Fibroblast of skin of right biceps (primary cell): Measurements from ENCODE around the gene CAPN5.
"Not testable (repeated sequence)": the region's sequence is repeated elsewhere in the genome, so short reads cannot be mapped to it uniquely, and the experiment has no call there.

Experiments used
- DNase-seq: peaks from one replicate; pipeline ENCODE4 v3.0.0-alpha.2; 2013

The CAPN5 gene

GRCh38 chr11:77044356-77044755 lies 22.4 kb upstream of the CAPN5 start:
- DNase-seq = no peak

GRCh38 chr11:77044886-77045285 lies 21.9 kb upstream of the CAPN5 start:
- DNase-seq = no peak

DNA sequence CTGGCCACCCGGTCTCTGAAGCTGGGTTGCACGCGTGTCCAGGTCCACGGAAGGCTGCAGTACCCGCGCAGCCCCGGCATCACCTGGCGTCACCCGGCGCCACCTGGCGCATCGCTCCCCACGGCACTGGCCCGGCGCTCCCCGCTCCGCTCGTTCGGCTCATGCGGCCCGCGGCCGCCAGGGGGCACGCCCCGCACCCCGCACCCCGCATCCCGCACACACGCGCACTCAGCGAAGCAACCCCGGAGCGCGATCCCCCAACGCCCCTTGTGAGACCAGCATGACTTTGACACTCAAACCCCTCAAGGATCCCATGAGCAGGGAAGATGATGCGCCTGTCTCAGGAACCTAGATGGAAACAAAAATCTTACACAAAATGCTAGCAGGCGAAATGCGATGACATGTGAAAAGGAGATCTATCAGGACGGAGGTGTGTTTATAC lies 20.7 kb upstream of the CAPN5 start:
- DNase-seq = peak; percentile 12

DNA sequence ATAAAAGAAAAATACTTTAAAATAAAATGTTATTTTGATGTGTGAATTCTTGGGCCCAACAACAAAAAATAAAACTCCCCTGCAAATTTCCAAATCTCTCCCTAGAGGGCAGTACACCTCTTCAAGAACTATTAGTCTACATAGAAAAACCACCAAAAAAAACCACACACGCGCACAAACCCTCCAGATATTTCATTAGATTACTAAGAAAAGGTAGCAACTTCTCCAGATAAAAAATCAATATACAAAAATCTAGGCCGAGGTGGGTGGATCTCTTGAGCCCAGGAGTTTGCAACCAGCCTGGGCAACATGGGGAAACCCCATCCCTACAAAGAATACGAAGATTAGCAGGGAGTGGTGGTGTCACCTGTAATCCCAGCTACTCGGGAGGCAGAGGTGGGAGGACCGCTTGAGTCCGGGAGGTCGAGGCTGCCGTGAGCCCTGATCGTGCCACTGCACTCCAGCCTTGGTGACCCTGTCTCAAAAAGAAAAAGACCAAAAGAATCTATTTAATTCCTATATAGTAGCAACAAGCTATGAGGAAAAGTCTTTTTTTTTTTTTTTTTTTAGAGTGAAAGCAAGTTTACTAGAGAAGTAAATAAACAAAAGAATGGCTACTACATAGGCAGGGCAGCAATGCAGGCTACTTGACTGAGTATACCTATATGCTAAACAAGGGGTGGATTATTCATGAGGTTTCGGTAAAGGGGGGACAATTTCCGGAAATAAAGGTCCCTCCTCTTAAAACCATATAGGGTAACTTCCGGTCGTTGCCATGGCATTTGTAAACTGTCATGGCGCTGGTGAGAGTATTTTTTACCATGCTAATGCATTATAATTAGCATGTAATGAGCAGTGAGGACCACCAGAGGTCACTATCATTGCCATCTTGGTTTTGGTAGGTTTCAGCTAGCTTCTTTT lies 19.5 kb upstream of the CAPN5 start:
- DNase-seq = peak; percentile 93

GRCh38 chr11:77047928-77048446 lies 18.8 kb upstream of the CAPN5 start:
- not testable (repeated sequence) for DNase-seq

DNA sequence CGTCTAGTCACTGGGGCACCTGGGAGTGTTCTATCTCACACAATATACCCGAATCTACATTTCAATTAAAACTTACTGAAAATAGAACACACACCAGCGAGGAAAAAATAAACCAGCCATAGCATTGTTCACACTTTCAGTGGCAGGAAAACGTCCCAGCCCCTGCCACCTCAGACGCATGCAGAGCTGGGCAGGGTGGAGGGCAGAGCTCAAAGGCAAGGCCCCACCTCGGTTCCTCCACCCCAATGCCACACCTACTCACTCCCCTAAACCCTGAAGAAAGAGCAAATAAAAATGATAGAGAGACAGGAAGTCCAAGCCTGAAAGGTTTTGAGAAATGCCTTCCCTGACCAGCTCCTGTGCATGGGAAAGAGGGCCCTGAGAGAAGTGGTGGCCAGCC lies 17.7 kb upstream of the CAPN5 start:
- DNase-seq = no peak

GRCh38 chr11:77051511-77051910 lies 15.3 kb upstream of the CAPN5 start:
- no peak for DNase-seq

GRCh38 chr11:77052518-77052917 lies 14.3 kb upstream of the CAPN5 start:
- no peak for DNase-seq

GRCh38 chr11:77053217-77054015 lies 13.4 kb upstream of the CAPN5 start:
- no peak for DNase-seq

DNA sequence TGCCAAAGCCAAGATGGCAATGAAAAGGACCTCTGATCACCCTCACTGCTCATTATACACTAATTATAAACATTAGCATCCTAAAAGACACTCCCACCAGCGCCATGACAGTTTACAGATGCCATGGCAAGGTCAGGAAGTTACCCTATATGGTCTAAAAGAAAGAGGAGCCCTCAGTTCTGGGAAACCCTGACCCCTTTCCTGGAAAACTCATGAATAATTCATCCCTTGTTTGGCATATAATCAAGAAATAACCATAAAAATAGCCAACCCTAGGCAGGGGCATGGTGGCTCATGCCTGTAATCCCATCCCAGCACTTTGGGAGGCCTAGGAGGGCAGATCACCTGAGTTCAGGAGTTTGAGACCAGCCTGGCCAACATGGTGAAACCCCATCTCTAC lies 12.7 kb upstream of the CAPN5 start:
- no peak for DNase-seq

- no peak for DNase-seq
These were observed 11.6 kb upstream of the CAPN5 start for GRCh38 chr11:77055101-77055561.

GRCh38 chr11:77055913-77056312 lies 10.9 kb upstream of the CAPN5 start:
- DNase-seq = no peak

DNA sequence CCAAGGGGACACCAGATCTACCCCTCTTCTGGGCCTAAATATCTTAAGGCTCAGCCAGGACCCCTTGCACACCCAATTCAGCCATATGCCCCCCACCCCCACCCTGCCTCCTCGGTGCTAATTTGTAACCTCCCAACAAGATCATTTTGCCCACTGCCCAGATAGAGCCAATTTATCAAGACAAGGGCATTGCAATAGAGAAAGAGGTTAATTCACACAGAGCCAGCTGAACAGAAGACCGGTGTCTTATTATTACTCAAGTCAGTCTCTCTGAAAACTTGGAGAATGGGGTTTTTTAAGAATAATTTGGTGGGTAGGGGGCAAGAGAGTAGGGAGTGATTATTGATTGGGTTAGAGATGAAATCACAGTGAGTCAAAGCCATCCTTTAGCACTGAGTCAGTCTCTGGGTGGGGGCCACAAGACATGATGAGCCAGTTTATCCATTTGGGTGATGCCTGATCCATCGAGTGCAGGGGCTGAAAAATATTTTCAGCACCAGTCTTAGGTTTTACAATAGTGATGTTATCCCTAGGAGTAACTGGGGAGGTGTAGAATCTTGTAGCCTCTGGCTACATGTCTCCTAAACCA lies 9.9 kb upstream of the CAPN5 start:
- DNase-seq = no peak

GRCh38 chr11:77057938-77058474 lies 8.8 kb upstream of the CAPN5 start:
- DNase-seq = no peak

DNA sequence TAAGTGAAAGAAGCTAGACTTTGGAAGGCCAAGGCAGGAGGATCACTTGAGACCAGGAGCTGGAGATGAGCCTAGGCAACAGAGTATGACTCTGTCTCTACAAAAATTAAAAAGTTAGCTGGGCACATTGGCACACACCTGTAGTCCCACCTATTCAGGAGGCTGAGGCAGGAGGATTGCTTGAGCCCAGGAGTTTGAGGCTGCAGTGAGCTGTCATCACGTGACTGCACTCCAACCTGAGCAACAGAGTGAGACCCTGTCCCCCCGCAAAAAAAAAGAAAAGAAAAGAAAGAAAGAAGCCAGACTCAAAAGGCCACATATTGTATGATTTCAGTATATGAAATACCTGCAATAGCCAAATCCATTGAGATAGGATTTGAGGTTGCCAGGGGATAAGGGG lies 7.9 kb upstream of the CAPN5 start:
- DNase-seq = no peak

GRCh38 chr11:77059806-77060205 lies 7.0 kb upstream of the CAPN5 start:
- DNase-seq = no peak

DNA sequence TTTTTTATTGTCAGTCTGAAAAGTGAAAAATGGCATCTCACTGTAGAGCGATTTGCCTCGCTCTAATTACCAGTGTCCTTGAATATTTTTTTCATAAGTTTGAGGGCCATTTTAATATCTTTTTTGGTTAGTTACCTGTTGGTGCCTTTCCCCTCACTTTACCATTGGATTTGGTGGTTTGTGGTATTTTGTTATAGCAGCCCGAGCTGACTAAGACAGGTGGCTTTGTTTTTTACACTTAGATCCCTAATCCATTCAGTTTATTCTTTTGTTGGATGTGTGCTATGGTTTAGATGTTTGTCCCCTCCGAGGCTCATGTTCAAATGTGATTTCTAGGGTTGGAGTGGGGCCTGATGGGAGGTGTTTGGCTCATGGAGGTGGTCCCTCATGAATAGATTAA lies 6.5 kb upstream of the CAPN5 start:
- DNase-seq = no peak

- DNase-seq = not testable (repeated sequence)
These were observed 5.5 kb upstream of the CAPN5 start for GRCh38 chr11:77061258-77061657.

GRCh38 chr11:77062924-77063323 lies 3.8 kb upstream of the CAPN5 start:
- DNase-seq = no peak

DNA sequence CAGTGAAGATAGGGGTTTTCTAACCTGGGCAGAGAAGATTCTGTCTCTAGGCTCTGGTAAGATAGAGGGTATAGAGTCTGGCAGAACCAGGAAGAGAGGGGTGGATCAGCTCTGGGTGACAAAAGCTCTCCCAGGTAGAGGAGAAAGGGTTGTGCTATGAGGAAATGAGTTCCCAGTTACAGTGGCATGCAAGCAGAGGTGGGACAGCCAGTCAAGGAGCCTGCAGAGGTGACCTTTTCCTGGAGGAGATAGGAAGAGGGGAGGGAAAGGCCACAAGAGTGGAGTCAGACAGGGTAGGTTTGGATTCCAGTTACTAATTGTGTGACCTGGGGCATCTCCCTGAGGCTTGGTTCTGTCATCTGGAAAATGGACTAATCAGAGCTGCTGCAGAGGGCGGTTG lies 3.4 kb upstream of the CAPN5 start:
- no peak for DNase-seq

DNA sequence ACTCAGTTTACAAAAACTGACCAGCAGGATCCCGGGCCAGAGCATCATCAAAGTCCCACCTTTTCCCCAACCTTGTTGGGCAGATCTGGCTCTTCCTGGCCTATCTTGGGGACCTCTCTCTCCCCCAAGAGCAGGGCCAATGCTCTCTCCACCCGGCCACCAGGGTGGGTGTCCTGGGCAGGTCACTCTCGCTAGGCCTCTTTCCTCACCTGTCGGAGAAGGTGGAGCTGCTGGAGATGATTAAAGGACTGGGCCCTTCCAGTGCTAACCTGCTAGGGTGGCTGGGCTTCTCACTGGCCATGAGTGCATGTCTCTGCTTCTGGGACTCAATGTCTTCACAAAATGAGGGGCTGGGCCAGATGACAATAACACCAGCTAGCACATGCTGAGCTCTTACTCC lies 2.9 kb upstream of the CAPN5 start:
- no peak for DNase-seq

DNA sequence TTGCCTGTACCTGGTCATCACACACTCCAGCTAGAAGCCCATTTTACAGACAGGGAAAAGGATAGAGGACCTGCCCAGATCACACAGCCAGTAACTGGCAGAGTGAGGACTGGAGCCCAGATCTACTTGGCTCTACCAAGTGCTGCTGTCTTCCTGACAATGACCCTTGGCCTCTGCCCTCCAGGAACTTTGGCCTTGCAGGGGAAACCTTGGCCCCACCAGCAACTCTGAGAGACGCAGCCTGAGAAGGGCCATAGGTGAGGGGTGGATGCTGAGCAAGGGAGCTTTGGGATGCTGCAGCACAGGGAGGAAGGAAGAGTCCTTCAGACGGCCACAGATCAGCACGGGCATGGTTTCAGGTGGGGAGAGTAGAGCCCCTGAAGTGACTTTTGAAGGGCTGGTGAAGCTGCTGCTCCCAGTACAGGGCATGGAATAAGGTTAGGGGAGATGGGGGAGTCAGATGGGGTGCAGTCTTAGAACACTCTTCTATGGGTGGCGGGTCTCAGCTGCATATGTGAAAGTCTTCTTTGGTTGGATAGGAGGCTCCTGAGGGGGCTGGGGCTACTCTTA lies 2.0 kb upstream of the CAPN5 start:
- DNase-seq = no peak

DNA sequence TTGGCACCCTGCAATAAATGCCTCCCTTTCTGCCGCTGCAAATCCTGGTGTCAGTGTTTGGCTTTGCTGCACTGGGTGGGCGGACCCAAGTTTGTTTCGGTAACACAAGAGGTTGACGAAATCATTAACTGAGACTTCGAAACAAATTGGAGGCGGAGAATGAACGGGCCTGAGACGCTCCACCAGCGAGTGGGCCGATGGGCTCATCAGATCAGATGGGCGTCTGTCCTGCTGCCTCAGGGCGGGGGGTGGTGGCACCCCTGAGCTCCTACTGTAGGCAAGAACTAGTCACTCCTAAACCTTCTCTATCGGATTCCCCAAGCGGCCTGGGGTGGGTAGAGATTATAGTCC lies 918 bp upstream of the CAPN5 start:
- DNase-seq = peak; percentile 49
